CD14-positive monocyte (primary cell): ENCODE measurements around the gene MYL10. TPM values are rescaled to one million over a fixed set of nuclear protein-coding genes. Genes with fewer than 3 reads are reported as not detected.

Source experiments
- DNase-seq, 3 donors: peaks; one replicate each; pipeline ENCODE4 v3.0.0-alpha.2; 2011 to 2022
- H2AFZ ChIP-seq: 2 replicates; pipeline ENCODE4 v1.6.0; 2012; ENCODE audit warnings: mild to moderate bottlenecking, low read depth, low read length, inconsistent platforms; ENCODE audit not compliant: insufficient read depth, poor library complexity, severe bottlenecking
- H3K27ac ChIP-seq, 2 donors: 1 replicate in 1 of 2; 2 replicates in 1 of 2; pipeline ENCODE4 v1.5.1; 2012 to 2013; ENCODE audit warnings: low read length in 2 of 2, control low read depth in 1 of 2, inconsistent platforms in 1 of 2, low read depth in 1 of 2, mild to moderate bottlenecking in 1 of 2
- H3K27me3 ChIP-seq, 2 donors: one replicate each; pipeline versions ENCODE4 v1.6.0 to v1.6.1; 2011 to 2013; ENCODE audit warnings: low read length in 2 of 2; ENCODE audit not compliant: control insufficient read depth in 2 of 2, insufficient read depth in 2 of 2
- H3K36me3 ChIP-seq, 2 donors: replicated peaks in 1 of 2; 1 replicate in 1 of 2; 2 replicates in 1 of 2; pipeline versions ENCODE4 v1.5.1 to v1.6.1; 2012 to 2013; ENCODE audit warnings: low read length in 2 of 2, control low read depth in 1 of 2, inconsistent platforms in 1 of 2, mild to moderate bottlenecking in 1 of 2; ENCODE audit not compliant: insufficient read depth in 2 of 2, control insufficient read depth in 1 of 2
- H3K4me1 ChIP-seq, 2 donors: 1 replicate in 1 of 2; 2 replicates in 1 of 2; pipeline versions ENCODE4 v1.5.1 to v1.6.1; 2012 to 2013; ENCODE audit warnings: low read length in 2 of 2, control low read depth in 1 of 2, inconsistent platforms in 1 of 2, mild to moderate bottlenecking in 1 of 2, moderate library complexity in 1 of 2; ENCODE audit not compliant: insufficient read depth in 2 of 2, control insufficient read depth in 1 of 2
- H3K4me2 ChIP-seq: replicated peaks from 2 replicates; pipeline ENCODE3; 2012; ENCODE audit warnings: low read length, moderate library complexity, mild to moderate bottlenecking; ENCODE audit not compliant: poor library complexity, severe bottlenecking; ENCODE audit errors: extremely low read depth
- H3K4me3 ChIP-seq, 3 experiments: fragments of 200-600 bp in 1 of 3; sonication (generic) in 1 of 3; replicated peaks in 1 of 3; 1 replicate in 2 of 3; 2 replicates in 1 of 3; pipeline ENCODE4 v1.5.1; 2011 to 2013; ENCODE audit warnings: low read length in 3 of 3, mild to moderate bottlenecking in 3 of 3, control low read depth in 2 of 3, low read depth in 2 of 3, inconsistent platforms in 1 of 3, moderate library complexity in 1 of 3
- H3K79me2 ChIP-seq: 2 replicates; pipeline ENCODE4 v1.6.0; 2012; ENCODE audit warnings: mild to moderate bottlenecking, control low read depth, inconsistent platforms, low read length, moderate library complexity; ENCODE audit not compliant: insufficient read depth
- H3K9ac ChIP-seq: 2 replicates; pipeline ENCODE4 v1.6.0; 2017; ENCODE audit warnings: low read length, mild to moderate bottlenecking; ENCODE audit not compliant: insufficient read depth, poor library complexity, severe bottlenecking
- H3K9me3 ChIP-seq, 2 donors: replicated peaks in 1 of 2; 1 replicate in 1 of 2; 2 replicates in 1 of 2; pipeline versions ENCODE4 v1.5.1 to v1.6.1; 2012 to 2013; ENCODE audit warnings: low read length in 2 of 2, control low read depth in 1 of 2; ENCODE audit not compliant: control insufficient read depth in 1 of 2, insufficient read depth in 1 of 2
- H4K20me1 ChIP-seq: 2 replicates; pipeline ENCODE4 v1.6.0; 2012; ENCODE audit warnings: mild to moderate bottlenecking, low read length, control low read depth, moderate library complexity; ENCODE audit not compliant: insufficient read depth
- H3K27ac Mint-ChIP-seq, 7 donors: one replicate each; pipeline ENCODE4 v1.8.0; 2020; ENCODE audit warnings: mild to moderate bottlenecking in 7 of 7, mixed read lengths in 7 of 7, moderate library complexity in 6 of 7, inconsistent platforms in 2 of 7
- H3K27me3 Mint-ChIP-seq, 3 donors: one replicate each; pipeline ENCODE4 v1.8.0; 2021 to 2022; ENCODE audit warnings: low read depth in 3 of 3, mild to moderate bottlenecking in 3 of 3, mixed read lengths in 3 of 3, moderate library complexity in 3 of 3, inconsistent platforms in 1 of 3
- H3K36me3 Mint-ChIP-seq, 2 donors: one replicate each; pipeline ENCODE4 v1.8.0; 2020; ENCODE audit warnings: mixed read lengths in 2 of 2, inconsistent platforms in 1 of 2, mild to moderate bottlenecking in 1 of 2
- H3K4me1 Mint-ChIP-seq: one replicate; pipeline ENCODE4 v1.8.0; 2020; ENCODE audit warnings: mild to moderate bottlenecking, mixed read lengths
- H3K4me3 Mint-ChIP-seq, 2 donors: one replicate each; pipeline ENCODE4 v1.8.0; 2020; ENCODE audit warnings: mild to moderate bottlenecking in 2 of 2, mixed read lengths in 2 of 2, moderate library complexity in 1 of 2
- H3K9me3 Mint-ChIP-seq, 7 donors: one replicate each; pipeline ENCODE4 v1.8.0; 2020 to 2022; ENCODE audit warnings: mixed read lengths in 7 of 7, mild to moderate bottlenecking in 6 of 7, moderate library complexity in 6 of 7, inconsistent platforms in 2 of 7
- CTCF ChIP-seq: fragments of 200-600 bp; IDR thresholded peaks from one replicate; pipeline ENCODE4 v1.8.0; 2022; ENCODE audit warnings: antibody characterized with exemption, mild to moderate bottlenecking
- WGBS: methylation state at CpG from one replicate; pipeline ENCODE4 v1.1.5; 2013; ENCODE audit warnings: missing lambda C conversion rate; ENCODE audit not compliant: insufficient coverage; 5-methylcytosine and 5-hydroxymethylcytosine counted together
- intact Hi-C, 2 donors: fragments of 100-400 bp; cut with micrococcal nuclease; formaldehyde crosslinking; loops; one replicate each; pipeline versions ENCODE4 v1.15.0 to v1.15.1; 2023
- polyA plus RNA-seq, 3 donors: library from polyadenylated mRNA; depleted of rRNA in 1 of 3; unstranded in 2 of 3; stranded (reverse) in 1 of 3; fragments of 300-500 nt in 2 of 3; fragments of >200 nt in 1 of 3; fragmentation: Illumina TruSeq in 2 of 3; gene quantifications; 1 replicate in 2 of 3; 2 replicates in 1 of 3; pipeline ENCODE4 v1.2.3, GENCODE V29; 2012 to 2021

MYL10 gene
- polyA plus RNA-seq, 3 donors = not detected

- H3K79me2 ChIP-seq = no peaks in the 10 kb centered on the region
- no peak overlapping the region for H3K4me2 ChIP-seq
- no peaks in the 10 kb centered on the region for H3K36me3 Mint-ChIP-seq
- peaks cover 0 to 4% (median 0%) of the 10 kb centered on the region in 3 donors for H3K27me3 Mint-ChIP-seq
- H2AFZ ChIP-seq = no peak overlapping the region
- no peaks in the 10 kb centered on the region for H3K4me1 ChIP-seq
- no peaks in the 10 kb centered on the region for H3K9me3 Mint-ChIP-seq
- H3K9ac ChIP-seq = no peak overlapping the region
- H3K4me3 Mint-ChIP-seq = no peak overlapping the region
- H3K4me3 ChIP-seq = no peak overlapping the region
- H4K20me1 ChIP-seq = no peaks in the 10 kb centered on the region
- no peaks in the 10 kb centered on the region for H3K9me3 ChIP-seq
- peak overlapping the region in 1 of 7 donors; percentile 46 for H3K27ac Mint-ChIP-seq
- H3K36me3 ChIP-seq = no peaks in the 10 kb centered on the region
- DNase-seq = no peak
- no peaks in the 10 kb centered on the region for H3K4me1 Mint-ChIP-seq
- 84% methylated on average over 5 of the region's 5 CpGs for WGBS
- no peak for TF ChIP-seq CTCF
- intact Hi-C loops = loop anchor here (5.0 to 10.0 kb wide), 2 partner anchors 208 to 630 kb away; no protein-coding TSS in a partner anchor
- H3K27ac ChIP-seq = no peak overlapping the region
- H3K27me3 ChIP-seq = no peaks in the 10 kb centered on the region
These were observed 24.7 kb downstream of the MYL10 start for GRCh38 chr7:101604331-101604933.

GRCh38 chr7:101602484-101603241, 26.4 kb downstream of the MYL10 start:
- Histone ChIP-seq H3K9ac (no peak overlapping the region), H4K20me1 (no peaks in the 10 kb centered on the region), H2AFZ (no peak overlapping the region), H3K79me2 (no peaks in the 10 kb centered on the region), H3K27ac (no peak overlapping the region), H3K4me3 (no peak overlapping the region), H3K4me2 (no peak overlapping the region), H3K4me1 (no peaks in the 10 kb centered on the region), H3K9me3 (no peaks in the 10 kb centered on the region), H3K36me3 (no peaks in the 10 kb centered on the region), H3K27me3 (no peaks in the 10 kb centered on the region)
- DNase-seq = peak; percentile 51 to 66 (median 63)
- Mint-ChIP-seq H3K27me3 (peaks cover 0 to 4% (median 0%) of the 10 kb centered on the region in 3 donors), H3K4me1 (no peaks in the 10 kb centered on the region), H3K4me3 (no peak overlapping the region), H3K36me3 (no peaks in the 10 kb centered on the region), H3K27ac (no peak overlapping the region), H3K9me3 (no peaks in the 10 kb centered on the region)
- 60% methylated on average over 23 of the region's 25 CpGs for WGBS
- TF ChIP-seq CTCF = peak; percentile 96
- intact Hi-C loops = loop anchor here (2.0 to 10.0 kb wide), 4 partner anchors 210 to 670 kb away; no protein-coding TSS in a partner anchor
